Measurements from ENCODE around the gene BMP8B.

BMP8B gene

GRCh38 chr1:39717809-39718208 is 70.9 kb downstream of the BMP8B start:
- no peak for DNase-seq

- DNase-seq, result no peak
Observed at GRCh38 chr1:39713557-39713956, 75.1 kb downstream of the BMP8B start.

- no peak for DNase-seq
Observed at GRCh38 chr1:39711966-39712340, 76.7 kb downstream of the BMP8B start.

- DNase-seq, result no peak
Observed at GRCh38 chr1:39711104-39711965, 77.3 kb downstream of the BMP8B start.

- DNase-seq, result no peak
Observed at GRCh38 chr1:39707506-39707905, 81.2 kb downstream of the BMP8B start.
